HG03045 (cell line): ENCODE data around the gene STEAP1B.
"Not testable (repeated sequence)": the region's sequence is repeated elsewhere in the genome, so short reads cannot be mapped to it uniquely, and the experiment has no call there.

ENCODE experiments used
- ATAC-seq: cut with Tn5 transposase; IDR thresholded peaks from one replicate; pipeline ENCODE4 v1.9.1; 2021; ENCODE audit warnings: mild to moderate bottlenecking, moderate library complexity; ENCODE audit not compliant: unreplicated experiment

The STEAP1B gene

DNA sequence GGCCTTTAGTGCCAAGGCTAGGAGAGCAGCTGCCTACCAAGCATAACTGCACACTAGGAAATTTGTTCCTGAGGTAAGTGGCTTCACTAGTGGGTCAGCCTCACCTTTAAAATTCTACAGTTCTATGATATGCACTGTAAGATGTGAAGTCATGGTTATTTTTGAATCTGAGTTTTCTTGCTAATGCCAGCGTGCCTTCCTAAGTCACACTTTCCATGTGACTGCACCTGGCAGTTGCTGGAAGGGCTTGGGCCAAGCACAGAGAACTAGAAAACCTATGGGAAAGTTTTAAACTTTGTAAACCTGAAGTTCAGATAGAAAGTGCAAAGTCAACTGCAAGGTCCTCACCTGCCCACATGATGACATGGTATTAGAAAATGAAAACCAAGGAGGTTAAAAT, 42.5 kb downstream of the STEAP1B start:
- no peak for ATAC-seq

DNA sequence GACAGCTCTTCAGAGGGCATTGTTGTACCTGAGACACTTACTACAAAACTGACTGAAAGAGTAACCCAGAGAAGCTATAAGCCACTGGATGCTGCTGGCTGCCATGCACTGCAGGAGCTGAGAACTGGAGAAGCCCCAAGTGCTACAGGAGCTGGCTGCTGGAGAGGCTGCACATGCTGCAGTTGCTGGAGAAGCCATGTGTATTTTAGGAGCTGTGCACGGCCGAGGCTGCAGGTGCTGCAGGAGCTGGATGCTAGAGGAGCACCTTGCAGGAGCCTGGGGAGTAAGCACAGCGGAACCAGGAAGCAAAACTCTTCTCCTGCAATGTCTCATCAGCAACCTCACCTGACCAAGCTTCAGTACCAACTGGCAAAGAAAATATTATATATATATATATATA, 45.5 kb downstream of the STEAP1B start:
- no peak for ATAC-seq

DNA sequence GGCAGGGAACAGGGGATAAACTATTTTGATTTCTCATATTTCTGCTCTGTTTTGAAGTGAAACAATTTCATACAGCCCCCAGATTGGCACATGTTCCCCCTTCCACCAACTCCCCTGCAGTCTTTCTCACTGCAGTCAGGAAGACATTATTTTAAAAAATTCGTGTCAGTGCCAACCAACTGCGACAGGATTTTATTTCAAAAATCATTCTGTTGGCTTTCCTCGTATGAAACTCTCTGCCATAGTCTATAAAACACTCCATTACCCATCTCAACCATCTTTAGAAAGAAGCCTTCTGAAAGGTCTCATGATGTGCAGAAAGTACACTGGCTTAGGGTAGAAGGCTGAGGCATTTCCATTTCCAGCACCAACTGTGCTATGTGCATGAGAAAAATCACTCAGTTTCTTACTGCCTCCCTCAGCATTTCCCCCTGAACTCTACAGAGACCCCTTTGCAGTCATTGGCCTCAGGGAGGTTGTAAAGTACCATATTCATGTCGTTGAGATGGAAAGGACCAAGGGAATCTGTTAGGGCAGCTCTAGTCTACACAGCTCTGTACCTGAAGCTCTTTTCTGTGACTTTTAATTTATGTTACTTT, 46.9 kb downstream of the STEAP1B start:
- ATAC-seq, result no peak

DNA sequence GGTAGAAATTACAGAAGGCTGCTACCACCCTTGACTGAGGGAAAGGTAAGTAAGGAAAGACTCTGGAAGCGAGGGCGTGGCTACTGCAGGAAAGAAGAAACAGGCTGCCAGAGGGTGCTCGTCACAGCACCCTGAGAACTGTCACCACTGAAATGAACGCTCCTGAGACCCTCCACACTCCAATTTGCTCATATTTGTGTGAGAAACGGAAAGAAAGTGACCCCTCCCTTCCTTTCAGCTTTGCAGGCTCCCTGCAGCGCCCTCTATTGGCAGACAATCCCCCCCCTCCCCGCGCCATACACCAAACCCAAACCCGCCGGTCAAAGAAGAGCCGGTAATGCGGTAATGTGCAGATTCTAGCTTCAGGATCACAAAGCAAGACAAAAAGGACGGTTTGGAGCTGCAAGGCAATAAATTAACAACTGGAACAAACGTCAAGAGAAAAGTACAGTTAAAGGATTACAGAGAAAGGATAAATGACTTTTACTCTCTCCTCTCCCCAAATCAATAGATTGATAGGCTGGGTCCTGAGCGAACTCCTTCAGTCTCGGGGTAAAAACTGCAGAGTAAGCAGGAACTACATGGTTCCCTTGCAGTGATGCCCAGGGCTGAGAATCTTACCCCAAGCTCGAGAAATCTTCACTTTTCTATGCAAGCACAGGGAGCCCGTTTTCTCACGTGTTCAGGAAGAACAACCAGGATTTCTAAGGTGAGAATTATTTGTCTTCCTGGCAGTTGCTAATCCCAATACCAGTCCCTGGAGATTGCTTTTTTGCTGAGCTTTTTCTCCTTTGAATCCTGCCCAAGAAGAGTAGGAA, 47.6 kb downstream of the STEAP1B start:
- ATAC-seq, result no peak

DNA sequence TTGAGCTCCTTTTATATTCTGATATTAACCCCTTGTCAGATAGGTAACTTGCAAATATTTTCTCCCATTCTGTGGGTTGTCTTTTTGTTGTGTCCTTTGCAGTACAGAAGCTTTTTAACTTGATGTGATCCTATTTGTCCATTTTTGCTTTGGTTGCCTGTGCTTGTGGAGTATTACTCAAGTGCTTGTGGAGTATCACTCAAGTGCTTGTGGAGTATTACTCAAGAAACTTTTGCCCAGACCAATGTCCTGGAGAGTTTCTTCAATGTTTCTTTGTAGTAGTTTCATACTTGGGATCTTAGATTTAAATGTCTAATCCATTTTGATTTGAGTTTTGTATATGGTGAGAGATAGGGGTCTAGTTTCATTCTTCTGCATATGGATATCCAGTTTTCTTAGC, 50.0 kb downstream of the STEAP1B start:
- not testable (repeated sequence) for ATAC-seq

DNA sequence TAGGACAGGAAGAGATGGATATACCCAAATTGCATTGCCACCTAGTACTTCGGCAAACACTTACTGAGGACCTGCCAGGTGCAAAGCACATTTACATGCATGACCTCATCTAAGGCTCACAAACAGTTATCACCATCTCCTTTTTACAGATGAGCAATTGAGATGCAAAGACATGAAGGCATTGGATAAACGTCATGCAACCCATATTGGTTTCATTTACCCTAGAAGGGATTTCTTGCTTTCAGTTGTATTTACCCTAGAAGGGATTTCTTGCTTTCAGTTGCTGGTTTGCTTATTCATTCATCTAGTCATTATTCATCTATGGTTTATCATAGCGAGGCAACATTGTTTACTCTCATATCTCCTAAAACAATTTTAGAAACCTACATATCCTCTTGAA, 52.2 kb downstream of the STEAP1B start:
- peak; percentile 80 for ATAC-seq

DNA sequence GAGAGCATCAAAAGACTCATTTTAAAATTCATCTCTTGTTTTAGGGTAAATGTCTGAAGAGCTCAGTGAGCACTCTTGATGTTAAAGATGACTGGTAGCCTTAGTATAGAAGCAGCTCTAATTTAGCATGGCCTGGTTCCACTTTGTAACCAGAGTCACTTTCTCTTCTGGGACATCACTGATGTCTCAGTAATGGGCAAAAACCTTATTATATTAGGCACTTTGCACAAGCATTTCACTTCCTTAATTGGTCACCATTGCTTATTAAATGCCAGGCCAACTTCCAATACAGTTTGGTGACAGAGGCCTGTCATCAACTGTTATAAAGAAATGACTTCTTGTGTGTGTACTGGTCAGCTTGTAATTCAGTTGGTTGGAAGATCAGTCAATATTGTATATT, 53.0 kb downstream of the STEAP1B start:
- no peak for ATAC-seq

DNA sequence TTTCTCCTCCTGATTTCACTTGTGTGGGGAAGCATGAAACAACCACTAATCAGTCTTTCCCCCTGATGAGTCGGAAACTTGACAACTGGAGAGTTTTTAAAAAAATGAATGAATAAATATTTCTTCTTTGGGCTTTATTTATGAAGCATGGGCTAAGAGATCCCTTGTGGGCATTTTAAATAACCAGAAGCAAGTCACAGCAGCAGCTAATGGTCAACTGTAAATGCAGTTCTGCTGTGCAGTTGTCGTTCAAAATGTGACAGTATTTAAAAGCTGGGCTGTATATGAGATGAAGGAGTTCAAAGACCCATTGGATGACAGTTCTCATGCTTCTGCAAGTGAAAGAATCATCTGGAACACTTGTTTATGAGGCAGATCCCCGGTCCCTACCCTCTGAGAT, 54.1 kb downstream of the STEAP1B start:
- ATAC-seq, result no peak

DNA sequence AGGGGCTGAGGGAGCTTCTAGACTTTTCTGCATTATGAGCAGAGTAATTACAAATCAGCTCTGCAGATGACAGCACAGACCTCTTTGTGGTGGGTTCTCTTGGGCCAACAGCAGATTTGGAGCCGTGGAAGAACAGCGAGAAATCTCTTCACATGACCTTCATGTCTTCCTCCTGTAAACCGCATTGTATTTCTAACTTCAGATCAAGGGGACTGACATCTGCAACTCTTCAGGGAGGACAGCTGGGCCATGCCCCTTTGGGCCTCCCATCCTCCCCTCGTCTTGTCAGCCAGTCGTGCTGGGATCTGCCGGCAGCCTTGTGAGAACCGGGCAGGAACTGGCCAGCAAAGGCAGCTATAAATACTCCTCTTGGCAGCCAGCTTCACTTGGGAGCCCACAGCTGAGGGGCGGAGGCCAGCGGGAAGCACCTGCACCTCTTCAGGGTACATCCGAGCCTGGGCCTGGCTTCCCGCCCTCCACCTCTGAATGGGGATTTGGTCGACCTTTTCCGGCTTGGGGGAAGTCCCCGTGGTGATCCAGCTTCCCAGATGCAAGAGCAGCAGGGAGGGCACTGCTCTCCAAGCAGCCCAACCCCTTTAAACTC, 54.7 kb downstream of the STEAP1B start:
- peak; percentile 35 for ATAC-seq

DNA sequence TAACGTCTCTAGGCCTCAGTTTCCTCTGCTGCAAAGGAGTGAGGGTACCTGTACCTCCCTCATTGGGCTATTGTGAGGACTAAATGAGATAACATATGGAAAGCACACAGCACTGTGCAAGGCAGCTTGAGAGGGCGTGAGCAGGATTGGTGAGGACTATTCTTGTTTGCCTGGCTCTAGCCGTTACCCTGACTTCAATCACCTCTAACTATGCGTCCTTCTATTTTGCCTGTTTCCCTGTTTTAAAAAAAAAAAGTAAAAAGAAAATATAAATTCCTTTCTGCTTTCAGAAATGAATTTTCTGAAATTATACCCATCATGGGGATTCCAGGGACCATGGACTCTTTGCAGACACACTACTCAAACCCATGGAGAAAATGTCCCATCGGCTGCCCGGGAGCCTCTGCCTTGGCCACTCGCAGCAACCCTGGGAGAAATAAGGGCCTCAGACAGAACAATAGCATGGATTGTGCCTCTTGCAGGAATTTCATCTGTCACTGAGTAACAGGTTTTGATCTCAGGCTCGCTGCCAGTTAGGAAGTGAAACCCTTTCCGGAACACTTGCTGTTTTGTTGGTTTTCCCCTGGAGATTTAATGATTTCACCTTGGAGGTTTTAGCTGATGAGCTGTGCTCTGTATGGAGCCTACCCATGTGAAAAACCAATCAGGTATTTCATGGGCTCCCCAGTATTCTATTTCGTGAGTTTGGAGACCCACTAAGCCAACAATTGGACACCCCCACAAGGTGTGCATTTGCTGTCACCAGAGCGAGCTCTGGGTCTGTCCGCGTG, 55.6 kb downstream of the STEAP1B start:
- ATAC-seq, result no peak

DNA sequence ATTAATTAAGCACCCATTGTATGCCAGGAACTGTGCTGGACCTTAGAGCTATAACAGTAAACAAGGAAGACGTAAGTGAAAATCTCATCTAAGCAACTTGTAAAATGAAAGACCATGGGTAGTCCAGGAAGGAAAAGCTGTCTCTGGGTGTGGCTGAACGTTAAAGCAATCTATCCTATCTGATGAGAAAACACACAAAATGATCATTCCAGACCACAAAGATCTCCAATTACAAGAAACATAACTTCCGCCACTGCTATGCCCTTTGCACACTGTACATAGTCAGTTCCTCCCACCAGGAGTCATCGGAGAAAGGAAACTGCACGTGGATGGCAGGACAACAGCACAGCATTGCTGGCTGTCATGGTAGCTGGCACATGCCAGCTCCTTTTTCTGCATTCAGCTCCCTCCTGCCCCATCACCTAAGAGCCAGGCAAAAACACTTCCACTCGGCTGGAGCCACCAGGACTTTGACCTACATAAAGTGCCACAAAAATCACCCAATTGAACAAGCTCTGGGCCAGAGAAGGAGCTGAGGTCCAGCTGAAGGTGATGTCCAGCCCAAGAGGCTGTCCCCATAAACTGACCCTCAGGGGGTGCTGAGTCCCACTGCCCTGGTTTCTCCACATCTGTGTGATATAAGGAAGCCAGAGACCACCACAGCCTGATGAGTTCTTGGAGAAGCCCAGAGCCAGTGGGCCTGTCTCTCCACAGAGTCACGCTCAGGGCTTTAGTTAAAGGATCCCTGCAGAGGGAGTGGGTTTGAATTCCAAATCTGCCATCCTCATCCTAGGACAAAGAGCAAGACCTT, 56.4 kb downstream of the STEAP1B start:
- ATAC-seq, result no peak

DNA sequence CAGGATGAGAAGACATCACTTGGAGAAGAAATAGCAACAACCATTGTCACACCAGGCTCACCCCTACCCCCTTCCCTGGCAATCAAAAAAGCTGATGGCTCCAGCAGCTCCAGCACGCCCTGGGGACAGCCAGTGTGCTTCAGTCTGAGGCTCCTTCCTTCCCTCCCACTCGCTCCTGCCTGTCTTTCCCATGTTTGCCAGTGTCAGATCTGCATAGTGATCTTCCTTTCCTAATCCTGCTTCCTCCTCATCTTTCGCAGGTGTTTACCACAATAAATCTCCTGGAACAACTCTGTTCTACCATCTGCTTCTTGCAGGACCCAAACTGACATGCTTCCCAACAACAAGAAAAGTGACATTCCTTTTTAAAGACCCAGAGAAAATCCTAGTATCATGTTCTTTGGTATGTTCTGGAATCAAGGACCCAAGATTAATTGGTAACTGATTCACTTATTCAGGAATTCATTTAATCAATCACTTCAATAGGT, 57.1 kb downstream of the STEAP1B start:
- no peak for ATAC-seq

DNA sequence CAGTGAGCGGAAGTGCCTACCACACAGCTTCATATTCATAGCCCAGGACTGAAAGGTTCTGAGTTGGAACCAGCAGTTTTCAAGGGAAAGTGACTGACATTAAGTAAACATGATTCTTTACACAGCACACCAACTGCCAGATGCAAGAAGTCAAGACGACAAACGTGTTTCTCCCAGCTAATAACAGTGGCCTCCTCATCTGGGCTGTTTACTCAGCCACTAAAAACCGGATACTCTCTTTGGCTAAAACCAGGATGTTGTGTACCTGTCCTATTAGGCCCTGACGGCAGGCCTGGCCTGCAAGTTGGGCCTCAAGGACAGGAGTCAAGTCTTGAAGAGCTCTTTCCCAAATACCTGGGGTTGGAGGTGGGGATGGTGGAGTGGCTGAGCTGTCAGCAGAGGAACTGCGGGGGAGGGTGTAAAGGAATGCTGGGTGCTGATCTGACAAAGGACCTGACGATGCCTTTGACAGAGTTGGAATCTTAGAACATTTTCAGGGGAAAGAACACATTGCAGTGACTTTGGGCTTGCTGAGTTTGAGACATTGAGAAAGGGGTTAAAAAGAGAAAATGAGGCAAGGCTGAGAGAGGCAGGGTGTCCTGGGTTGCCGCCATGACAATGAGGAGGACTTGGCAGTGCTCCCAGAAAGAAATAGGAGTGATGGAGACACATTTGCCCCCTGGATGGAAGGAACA, 57.7 kb downstream of the STEAP1B start:
- no peak for ATAC-seq

DNA sequence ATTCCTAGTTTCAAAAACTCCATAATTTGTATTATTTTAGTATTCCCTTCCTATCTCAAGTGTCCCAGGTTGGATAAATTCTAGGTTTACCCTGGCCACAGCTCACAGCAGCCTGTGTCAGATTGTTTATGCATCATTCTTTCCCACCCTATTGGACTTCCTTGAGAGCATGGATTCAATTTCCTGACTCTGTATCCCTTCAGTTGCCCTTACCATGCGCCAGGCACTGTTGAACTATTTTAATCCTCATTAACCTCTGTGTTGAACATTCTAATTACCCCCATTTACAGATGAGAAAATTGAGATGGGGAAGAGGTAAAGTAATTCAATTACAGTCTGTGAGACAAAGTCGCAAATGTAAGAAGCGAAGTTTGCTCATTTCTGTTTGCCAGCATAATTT, 58.8 kb downstream of the STEAP1B start:
- no peak for ATAC-seq

DNA sequence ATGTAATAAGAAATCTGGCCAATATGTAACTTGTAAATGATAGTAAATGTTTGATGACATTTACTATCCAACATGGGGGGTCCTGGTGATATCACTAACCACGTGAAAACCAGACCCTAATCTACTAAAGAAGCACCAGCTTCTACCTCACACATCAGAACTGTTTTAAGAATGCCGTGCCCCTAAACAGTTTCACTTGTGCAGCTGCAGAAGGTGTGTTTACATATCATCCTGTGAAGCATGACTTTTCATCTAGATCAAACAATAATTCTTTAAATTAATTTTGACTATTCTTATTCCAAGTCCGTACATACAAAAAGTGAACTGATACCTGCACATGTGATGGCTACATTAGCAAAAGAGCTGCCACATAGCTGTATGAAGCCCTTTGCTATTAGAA, 61.0 kb downstream of the STEAP1B start:
- ATAC-seq, result peak; percentile 46

DNA sequence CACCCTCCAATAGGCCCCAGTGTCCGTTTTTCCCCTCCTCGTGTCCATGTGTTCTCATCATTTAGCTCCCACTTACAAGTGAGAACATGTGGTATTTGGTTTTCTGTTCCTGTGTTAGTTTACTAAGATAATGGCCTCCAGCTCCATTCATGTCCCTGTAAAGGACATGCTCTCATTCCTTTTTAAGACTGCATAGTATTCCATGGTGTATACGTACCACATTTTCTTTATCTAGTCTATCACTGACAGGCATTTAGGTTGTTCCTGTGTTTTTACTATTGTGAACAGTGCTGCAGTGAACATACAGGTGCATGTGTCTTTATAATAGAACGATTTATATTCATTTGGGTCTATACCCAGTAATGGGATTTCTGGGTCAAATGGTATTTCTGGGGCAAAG, 63.4 kb downstream of the STEAP1B start:
- not testable (repeated sequence) for ATAC-seq

DNA sequence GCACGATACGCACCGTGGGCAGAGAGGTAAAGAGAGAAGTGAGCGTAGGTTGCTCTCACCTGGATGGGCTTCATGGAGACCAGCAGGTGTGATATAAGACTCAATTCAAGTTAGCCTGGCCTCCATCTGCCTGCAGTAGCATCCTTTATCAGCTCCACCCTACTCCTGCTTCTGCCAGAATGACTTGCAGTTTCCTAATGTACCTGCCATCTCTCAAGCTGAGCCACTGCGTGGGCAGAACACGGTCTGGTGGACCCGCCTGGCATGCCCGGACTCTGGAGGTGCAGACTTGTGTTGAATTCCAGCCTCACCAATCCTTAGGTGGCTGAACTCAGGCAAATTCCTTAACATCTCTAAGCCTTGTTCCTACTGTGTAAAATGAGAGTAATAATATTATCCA, 64.3 kb downstream of the STEAP1B start:
- peak; percentile 28 for ATAC-seq

DNA sequence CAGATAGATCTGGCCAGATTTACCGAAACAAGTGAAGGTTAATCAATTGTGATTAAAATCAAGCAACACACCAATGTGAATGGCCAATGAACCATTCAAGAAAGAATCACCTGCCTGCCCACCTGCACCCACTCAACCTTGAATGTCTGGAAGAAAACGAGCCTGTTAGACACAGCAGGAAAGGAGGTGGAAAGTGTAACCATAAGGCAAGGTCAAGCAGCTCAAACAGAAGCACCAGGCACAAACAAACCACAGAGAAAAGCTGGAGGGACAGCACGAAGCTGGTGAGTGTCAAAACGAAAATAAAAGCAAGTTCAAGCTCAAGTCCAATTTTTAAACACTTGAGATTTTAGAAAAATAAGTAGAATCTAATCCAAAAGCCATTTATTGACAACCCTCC, 64.9 kb downstream of the STEAP1B start:
- ATAC-seq, result peak; percentile 86

DNA sequence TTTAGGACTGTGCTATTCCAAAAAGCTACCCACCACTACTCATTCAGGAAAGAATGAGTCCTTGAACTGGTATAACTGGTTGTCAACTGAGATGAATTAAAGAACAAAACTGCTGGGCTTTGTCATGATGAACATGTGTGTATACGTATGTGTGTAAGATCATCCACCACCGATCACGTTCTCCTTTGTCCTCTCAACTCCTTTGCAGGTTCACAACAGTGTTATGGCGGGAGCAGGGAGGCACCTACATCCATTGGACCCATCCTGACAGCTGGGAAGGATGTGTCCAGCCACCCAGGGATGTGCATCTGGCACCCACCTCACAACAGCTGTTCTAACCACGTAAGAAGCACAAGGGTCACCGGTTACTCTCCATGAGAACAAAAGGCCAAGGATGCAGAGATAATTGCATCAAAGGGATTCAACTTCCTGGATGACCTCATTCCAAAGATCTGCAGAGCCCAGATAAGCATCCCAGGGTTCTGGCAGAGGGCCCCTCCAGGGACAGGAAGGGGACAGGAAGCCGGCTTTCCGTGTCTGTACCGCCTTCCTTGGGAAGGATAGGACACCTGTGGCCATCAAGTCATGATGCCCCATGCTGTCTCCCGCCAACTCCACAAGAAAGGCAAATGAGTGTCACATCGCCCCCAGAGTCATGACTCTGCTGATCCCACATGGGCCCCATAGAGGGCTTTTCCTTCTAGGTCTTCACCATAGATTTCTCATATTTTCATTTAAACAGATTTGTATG, 66.1 kb downstream of the STEAP1B start:
- ATAC-seq, result no peak
